GM18498 (cell line): ENCODE results near the gene PLEKHH2.
"Not testable (repeated sequence)": the region's sequence is repeated elsewhere in the genome, so short reads cannot be mapped to it uniquely, and the experiment has no call there.

Experiments used
- ATAC-seq: cut with Tn5 transposase; IDR thresholded peaks from one replicate; pipeline ENCODE4 v1.9.1; 2021; ENCODE audit warnings: mild to moderate bottlenecking, moderate library complexity; ENCODE audit not compliant: unreplicated experiment

The PLEKHH2 gene

DNA sequence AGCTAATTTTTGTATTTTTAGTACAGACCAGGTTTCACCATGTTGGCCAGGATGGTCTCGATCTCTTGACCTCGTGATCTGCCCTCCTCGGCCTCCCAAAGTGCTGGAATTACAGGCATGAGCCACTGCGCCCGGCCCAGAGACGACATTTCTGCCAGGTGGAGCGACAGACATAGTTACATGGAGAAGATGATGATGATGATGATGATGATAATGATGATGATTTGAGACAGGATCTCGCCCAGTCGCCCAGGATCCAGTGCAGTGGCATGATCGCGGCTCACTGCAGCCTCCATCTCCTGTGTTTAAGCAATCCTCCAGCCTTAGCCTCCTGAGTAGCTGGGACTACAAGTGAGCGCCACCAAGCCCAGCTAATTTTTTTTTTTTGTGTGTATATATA is 907 bp upstream of the PLEKHH2 start:
- ATAC-seq: not testable (repeated sequence)

DNA sequence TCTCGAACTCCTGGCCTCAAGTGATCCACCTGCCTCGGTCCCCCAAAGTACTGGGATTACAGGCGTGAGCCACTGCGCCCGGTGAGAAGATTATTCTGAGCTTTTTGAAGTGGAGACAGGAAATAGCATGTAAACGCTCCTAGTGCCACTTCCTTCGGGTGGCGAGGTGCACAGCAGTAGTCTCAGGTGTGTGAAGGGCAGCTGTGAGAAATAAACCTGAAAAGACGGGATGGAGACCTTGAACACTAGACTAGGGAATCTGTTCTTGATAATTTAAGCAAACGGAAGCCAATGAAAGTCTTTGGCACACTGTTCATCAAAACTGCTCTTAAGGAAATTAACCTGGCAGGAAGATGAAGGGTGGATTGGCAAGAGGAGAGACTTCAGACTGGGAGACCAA is 439 bp upstream of the PLEKHH2 start:
- no peak for ATAC-seq

DNA sequence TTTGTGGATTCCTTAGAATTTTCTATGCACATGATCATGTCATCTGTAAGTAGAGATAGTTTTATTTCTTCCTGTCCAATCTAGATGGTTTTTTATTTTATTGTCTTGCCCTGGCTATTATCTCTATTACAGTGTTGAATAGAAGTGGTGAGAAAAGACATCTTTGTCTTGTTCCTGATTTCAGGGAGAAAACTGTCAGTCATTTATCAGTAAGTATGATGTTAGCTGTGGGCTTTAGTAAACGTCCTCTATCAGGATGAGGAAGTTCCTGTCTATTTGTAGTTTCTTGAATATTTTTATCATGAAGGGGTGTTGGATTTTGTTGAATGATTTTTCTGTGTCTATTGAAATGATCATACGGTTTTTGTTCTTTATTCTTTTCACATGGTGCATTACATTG is 5.3 kb downstream of the PLEKHH2 start:
- no peak for ATAC-seq

DNA sequence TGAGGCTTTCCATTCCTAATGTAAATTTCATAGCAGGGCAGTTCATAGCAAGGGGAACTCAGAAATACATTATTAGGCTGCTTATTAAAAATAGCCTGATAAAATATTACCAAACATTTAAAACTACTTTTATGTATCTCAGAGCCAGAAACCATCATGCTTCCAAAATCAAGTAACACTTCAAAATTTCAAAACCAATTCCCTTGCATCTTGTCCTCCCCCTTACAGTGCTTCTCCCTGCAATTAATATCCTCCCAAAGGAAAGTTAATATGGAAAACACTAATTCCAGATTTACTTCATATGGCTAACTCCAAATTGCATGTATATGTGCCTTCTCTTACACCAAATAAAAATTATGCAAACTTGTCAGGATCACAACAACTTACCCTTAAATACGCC is 6.6 kb downstream of the PLEKHH2 start:
- no peak for ATAC-seq

DNA sequence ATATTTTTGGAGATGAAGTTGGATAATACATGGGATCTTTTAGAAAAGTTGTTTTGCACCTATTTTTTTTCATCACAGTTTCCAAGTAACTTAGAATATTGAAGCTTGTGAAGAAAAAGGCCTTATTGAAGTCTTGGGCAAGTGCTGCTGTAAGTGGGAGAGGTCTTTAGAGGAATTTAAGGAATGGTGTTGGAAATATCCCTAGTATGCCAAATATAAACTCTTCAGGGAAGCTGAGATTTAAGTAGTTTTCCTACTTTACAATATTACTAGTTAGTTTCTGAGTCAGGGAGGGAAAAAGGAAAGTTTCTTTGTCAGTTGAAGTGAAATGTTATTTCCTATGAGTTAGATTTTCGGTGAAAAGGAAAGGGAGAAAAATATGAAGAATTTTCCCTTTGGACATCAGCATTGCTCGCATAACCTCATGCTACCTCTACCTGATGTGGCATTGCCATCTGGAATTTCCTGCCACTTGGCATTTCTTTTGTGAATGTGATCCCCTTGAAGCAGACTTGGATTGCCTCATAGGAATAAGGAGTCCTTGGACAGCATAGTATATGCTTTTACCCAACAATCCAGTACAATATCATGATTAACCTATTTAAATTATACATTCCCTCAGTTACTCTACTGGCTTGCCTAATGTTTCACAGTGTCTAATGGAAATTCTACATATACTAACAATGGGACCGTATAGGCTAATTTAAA is 12.1 kb downstream of the PLEKHH2 start:
- ATAC-seq: no peak

DNA sequence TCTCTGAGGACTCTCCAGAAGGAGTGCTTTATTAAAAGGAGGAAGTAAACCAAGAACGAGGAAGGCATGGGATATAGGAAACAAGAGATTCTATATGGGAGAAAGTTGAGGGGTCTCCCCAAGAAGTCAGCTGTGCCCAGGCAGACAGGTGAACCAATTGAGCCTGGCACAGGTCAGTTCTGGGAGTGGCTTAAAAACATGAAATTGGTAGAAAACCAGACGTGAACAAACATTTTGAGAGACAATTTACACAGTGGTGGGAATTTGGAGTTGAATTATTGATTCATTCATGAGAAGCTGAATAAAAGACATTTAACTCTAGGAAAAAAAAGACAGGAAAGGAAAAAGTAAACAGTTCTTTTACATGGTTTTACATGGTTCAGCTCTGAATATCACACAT is 16.4 kb downstream of the PLEKHH2 start:
- ATAC-seq: no peak

DNA sequence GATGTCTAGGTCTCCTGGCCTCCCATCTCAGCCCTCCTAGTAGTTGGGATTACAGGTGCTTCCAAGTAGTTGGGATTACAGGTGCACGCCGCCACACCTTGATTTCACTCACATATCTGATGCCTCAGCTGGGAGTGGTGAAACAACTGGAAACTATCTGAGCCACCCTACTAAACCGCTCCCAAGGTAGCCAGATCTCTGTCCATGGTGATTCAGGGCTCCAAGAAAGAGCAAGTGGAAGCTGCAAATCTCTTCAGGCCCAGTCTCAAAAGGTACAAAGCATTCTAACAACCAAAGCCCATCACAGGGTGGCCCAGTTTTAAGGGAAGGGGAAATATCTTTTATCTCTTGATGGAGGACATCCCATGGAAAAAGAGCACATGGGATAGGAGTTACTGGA is 20.2 kb downstream of the PLEKHH2 start:
- ATAC-seq: no peak

DNA sequence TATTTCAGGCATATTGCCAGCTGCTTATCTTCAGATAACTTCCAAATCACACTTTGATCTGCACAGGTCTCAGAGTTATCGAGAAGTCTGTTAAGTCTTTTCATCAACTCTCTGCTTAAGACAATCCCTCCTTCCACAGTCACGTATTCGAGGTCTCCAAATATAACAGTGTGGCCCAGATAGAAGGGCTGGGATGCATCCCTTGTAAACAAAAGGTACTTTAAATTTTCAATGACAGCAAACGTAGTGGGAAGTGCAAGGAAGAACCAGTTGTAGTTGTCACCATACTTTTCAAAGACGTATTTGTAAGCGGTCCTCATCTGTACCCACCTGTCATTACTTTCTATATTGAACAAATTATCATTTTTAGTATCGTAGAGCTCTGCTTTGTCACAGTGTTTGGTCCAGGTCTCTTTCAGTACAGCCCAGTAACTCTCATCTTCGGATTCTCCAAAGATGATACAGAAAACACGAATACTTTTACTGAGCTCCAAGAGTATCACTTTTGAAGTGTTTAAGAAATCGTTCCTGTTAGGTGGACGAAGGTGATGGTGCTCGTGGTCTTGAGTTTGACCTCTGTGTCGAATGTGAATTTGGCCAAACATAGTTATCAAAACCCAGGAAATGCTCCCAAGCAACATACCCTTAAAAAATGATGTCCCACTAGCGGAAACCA is 38.7 kb downstream of the PLEKHH2 start:
- no peak for ATAC-seq

DNA sequence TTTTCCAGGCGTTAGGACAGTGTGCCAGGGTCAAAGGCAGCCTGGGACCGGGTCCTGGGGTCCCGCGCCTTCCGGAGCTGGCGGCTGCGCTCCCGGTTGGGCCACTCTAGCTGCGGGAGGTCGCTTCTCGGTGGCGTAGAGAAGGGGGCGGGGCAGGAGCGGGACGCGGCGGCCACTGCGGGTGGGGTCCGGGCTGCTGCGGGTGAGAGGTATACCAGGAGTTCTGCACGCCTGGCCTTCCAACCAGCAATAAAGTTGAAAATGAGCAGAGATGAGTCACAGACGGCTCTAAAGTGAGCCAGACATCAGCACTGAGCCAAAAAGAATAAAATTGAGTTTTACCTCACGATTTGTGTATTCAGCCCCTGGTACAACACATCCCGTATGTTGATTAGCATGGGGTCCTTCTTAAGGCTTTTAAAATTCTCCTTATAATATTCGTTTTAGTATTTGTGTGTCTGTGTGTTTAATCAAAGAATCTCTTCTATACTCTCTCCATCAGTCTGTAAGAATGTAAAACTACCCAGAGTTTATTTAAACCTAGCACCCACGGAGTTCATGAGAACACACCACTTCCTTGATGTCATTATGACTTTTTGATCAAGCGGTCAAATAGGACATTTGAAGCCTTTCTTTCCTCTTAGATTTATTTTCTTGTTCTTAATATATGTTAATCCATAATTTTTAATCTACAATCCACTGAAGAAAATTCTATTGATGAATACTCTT is 39.4 kb downstream of the PLEKHH2 start, which contains the start of gene C1GALT1C1L:
TSS of gene C1GALT1C1L (minus strand) at position 108 of the 729 bp plus-strand sequence. CDS start at position 1, 107 bp downstream.
- no peak for ATAC-seq

DNA sequence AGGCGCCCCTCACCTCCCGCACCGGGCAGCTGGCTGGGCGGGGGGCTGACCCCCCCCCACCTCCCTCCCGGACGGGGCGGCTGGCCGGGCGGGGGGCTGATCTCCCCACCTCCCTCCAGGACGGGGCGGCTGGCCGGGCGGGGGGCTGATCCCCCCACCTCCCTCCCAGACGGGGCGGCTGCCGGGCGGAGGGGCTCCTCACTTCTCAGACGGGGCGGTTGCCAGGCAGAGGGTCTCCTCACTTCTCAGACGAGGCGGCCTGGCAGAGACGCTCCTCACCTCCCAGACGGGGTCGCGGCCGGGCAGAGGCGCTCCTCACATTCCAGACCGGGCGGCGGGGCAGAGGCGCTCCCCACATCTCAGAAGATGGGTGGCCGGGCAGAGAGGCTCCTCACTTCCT is 40.7 kb downstream of the PLEKHH2 start:
- ATAC-seq: not testable (repeated sequence)

DNA sequence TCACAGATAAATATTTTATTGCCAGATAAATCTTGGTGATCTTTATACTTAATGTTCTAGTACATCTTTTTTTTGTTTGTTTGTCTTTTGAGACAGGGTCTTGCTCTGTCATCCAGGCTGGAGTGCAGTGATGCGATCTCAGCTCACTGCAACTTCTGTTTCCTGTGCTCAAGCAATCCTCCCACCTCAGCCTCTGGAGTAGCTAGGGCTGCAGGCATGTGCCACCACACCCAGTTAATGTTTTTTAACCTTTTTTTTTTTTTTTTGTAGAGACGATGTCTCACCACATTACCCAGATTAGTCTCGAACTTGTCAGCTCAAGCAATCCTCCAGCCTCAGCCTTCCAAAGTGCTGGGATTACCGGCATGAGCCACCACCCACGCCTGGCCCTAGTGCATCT is 48.3 kb downstream of the PLEKHH2 start:
- ATAC-seq: no peak

DNA sequence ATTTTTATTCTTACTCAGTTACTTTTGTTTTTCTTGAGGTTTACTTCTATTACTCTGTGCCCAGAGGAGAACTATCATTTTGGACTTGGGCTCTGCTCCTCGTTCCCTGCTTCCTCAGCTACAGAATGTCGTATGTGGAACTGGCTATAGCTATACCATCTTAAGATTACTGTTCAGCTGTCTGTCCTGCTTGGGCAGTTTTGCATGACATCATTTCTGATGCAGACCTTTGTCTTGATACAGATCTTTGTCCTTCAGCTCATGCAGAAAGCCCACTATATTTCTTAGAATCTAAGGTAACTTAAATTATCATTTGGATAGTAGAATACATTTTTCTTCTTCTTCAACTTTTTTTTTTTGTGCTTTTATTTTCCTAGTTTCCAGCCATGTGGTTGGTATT is 52.9 kb downstream of the PLEKHH2 start:
- no peak for ATAC-seq

DNA sequence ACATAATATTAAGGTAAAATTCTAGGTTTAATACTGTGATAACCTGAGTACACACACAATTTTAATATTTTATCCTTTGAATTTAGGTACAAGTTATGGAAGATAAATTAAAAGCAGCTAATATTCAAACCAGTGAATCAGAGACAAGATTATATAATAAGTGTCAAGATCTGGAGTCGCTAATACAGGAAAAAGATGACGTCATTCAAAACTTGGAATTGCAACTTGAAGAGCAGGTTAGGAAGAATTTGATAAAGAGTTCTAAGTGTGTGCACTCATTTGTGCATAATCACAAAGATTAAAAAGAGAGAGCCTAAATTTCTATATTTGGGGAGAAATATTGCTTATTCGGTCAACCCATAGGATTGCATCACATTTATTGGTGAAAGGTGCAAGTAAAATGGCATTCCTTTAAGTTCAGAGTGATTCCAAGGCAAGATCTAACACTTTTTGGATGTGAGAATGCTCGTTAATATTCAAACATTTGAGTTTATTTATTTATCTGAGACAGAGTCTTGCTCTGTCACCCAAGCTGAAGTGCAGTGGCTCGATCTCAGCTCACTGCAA is 55.5 kb downstream of the PLEKHH2 start:
- no peak for ATAC-seq

DNA sequence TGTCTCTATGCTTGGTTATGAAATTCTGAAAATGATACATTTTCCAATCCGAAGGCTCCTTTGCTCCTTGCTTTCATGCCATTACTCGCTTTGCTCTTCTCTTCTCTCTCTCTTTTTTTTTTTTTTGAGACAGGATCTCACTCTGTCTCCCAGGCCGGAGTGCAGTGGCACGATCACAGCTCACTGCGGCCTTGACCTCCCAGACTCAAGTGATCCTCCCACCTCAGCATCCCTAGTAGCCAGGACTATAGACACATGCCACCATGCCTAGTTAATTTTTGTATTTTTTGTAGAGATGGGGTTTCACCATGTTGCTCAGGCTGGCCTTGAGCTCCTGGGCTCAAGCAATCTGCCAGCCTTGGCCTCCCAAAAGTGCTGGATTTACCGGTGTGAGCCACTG is 61.1 kb downstream of the PLEKHH2 start:
- not testable (repeated sequence) for ATAC-seq

DNA sequence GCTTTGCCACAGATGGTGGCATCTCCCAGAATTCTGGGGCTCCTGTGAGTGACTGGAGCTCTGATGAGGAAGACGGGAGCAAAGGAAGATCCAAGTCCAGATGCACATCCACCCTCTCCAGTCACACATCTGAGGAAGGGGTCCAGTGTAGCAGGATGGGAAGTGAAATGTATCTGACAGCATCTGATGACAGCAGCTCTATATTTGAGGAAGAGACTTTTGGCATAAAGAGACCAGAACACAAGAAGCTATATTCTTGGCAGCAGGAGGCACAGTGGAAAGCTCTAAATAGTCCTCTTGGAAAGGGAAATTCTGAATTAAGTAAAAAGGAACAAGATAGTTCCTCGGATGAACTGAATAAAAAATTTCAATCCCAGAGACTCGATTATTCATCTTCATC is 62.7 kb downstream of the PLEKHH2 start:
- ATAC-seq: no peak

DNA sequence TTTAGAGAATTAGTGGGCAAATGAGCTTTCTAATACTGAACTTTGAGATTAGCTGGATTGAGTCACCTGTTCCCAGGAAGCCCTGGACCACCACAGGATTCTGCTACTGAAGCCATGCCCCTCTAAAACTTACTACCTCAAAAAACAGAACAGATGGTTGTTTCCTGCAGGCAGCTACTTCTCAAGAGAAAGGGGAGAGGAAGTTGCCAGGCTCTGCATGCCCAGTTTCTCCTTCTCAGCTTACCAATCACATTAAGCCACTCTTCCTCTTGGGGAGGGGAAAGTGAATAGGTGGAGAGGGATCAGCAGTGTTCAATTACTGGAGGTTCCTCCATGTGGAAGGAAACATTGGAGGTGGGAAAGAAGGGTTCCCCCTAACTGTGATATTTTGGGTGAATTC is 64.1 kb downstream of the PLEKHH2 start:
- no peak for ATAC-seq

DNA sequence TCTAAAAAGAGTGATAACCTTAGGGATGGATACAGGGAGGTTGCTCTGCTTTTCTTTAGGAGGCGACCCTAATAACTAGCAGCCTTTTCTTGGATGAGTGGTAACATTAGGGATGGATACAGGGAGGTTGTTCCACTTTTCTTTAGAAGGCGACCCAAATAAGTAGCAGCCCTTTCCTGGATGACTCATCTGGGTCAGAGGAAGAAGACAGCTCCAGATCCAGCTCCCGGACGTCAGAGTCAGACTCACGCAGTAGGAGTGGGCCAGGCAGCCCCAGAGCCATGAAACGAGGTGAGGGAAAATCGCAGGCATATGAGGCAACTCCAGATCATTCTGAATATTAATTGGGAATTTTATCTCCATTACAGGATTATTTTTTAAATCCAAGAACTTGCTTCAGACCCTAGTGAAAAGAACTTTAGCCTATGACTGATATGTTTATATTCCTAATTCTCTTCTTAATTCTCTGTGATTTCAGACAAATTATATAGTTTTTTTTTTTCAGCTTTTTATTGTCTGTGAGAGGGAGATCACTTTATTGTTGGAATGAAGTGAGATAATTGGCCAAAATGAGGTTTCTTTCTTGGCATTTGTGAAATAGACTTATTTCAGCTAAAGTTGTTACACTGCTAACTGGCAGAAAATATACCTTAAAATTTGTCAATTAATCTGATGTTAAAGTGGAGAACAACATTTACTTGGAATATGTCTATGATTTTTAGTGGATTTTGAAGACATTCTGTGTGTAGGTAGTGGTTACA is 70.4 kb downstream of the PLEKHH2 start:
- no peak for ATAC-seq

DNA sequence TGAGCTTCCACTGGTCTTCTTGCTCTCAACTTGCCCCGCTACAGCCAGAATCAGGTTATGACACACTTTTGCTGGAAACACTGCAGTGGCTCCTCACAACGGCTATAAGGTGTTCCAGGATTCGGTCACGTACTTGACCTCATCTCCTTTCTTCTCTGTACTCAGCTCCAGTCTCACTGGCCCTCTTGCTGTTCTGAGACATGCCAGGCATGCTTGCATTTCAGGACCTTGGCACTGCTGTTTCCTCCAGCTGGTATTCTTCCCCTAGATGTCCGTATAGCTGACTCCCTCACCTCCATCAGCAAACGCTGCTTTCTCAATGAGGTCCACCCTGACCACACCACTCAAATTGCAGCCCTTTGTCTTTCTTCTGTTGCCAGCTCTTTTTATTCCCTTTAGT is 71.1 kb downstream of the PLEKHH2 start:
- ATAC-seq: no peak

DNA sequence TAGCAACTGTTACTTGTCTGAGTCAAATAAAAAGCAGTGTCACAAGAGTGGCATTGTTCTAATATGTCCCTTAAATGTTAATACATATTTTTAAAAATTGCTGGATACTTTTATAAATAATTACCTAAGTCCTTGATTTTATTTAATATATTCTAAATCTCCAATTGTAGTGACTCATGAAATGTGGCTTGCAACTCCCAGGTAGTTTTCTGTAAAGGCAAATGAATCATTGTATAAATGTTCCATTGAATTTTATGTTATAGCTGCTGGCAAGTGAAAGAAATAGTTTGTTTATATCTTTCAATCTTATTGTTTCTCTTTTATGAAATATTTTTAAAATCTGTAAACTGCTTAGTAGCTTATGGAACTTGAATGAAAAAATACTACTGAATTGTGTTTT is 71.8 kb downstream of the PLEKHH2 start:
- ATAC-seq: no peak

DNA sequence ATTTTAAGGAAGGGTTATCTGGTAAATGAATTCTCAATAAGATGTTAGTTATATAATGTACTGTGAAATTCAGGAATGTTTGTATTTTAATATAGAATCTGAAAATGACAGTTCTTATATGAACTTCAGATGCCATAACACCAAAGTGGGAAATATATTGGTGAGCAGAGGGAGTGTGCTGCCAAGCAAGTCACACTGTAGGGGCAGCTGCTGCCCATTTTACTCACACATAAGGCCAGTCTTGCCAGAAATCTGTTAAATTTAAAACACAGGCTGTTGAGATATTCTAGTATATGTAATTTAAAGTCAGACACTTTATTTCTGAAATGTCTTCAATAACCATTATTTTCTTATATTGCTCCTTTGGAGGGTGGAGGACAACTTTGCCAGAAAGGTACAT is 73.8 kb downstream of the PLEKHH2 start:
- no peak for ATAC-seq

DNA sequence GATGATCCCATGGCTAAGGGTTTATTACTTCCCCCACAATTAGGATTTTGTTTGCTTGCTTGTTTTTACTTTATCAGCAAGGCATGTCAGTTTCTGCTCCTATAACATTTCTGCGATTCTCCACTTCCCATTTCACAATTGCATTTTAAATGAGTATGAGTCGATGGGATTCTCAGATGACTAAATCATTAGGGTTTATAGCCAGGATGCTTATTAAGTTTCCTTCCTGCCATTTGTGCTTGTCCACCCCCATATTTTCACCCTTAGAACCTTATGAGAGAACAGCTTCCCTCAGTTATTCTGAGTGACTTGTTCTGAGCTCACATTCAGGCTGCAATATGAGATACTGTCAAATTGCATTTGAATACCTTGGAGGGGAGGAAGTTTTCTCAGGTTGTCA is 77.1 kb downstream of the PLEKHH2 start:
- ATAC-seq: no peak
